GM19351 (cell line): ENCODE data around the gene BAAT.

ENCODE experiments used
- ATAC-seq: cut with Tn5 transposase; IDR thresholded peaks from one replicate; pipeline ENCODE4 v1.9.1; 2021; ENCODE audit warnings: mild to moderate bottlenecking, moderate library complexity; ENCODE audit not compliant: unreplicated experiment

Gene BAAT

DNA sequence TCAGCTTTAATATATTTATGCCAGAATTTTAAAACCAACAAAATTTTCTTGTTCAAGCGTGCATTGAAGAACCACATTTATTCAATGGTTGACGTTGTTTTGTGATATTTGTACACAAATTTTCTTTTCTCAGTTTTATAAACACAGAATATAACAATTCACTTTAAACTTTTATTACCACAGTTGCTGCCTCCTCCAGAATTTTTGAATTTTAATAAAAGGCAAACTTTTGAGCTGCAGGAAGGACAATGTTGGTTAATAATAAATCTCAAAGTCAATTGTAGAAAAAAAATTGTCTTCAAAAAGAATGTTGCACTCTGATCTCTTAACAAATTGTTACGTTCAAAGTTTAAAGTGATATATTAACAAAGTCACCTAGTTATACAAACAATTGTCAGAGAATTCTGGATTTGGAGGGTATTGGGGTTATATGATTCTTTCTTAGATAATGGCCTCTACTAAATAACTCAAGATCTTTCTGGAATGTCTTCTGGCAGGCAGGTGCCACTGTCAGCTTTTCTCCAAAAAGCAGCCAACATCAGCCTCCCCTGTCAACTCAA, 60.5 kb downstream of the BAAT start:
- no peak for ATAC-seq

DNA sequence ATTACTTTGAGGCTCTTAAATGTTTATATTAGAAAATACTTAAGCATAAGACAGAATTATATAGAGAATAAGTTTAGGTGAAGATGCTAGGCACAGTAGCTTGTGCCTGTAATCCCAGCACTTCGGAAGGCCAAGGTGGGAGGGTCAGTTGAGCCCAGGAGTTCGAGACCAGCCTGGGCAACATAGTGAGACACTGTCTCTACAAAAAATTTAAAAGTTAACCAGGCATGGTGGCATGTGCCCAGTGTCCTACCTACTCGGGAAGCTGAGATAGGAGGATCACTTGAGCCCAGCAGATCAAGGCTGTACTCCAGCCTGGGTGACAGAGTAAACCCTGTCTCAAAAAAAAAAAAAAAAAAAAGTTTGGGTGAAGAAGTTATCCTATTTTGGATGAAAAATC, 61.7 kb downstream of the BAAT start:
- no peak for ATAC-seq

- no peak for ATAC-seq
Observed at GRCh38 chr9:101317735-101318134, 67.1 kb downstream of the BAAT start.

DNA sequence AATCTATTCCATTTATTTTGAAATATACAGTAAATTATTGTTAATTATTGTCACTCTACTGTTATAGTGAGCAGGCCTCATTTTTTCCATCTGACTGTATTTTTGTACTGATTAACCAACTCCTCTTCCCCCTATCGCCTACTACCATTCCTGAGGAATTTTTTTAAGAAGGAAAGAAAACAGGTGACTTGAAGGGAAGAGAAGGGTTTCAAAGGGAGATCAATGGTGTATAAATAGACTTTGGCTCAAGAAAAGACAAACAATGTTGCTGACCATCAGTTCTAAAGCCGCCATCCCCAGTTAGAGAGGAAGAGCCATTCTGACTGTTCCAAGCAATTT, 69.7 kb downstream of the BAAT start:
- no peak for ATAC-seq

DNA sequence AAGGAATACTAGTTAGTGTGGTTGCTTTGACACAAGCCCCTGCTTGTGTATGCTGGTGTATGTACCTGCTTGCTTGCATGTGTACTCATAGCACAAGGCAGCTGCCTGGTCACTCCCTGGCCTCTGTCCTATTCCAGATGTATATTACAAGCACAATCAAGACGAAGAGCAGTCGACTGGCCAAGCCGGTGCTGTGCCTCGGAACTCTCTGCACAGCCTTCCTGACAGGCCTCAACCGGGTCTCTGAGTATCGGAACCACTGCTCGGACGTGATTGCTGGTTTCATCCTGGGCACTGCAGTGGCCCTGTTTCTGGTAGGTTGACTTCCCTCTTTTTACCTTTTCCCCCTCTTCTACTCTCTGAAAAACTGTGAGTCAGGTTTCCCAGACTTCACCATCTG, 72.1 kb downstream of the BAAT start:
- ATAC-seq = no peak

DNA sequence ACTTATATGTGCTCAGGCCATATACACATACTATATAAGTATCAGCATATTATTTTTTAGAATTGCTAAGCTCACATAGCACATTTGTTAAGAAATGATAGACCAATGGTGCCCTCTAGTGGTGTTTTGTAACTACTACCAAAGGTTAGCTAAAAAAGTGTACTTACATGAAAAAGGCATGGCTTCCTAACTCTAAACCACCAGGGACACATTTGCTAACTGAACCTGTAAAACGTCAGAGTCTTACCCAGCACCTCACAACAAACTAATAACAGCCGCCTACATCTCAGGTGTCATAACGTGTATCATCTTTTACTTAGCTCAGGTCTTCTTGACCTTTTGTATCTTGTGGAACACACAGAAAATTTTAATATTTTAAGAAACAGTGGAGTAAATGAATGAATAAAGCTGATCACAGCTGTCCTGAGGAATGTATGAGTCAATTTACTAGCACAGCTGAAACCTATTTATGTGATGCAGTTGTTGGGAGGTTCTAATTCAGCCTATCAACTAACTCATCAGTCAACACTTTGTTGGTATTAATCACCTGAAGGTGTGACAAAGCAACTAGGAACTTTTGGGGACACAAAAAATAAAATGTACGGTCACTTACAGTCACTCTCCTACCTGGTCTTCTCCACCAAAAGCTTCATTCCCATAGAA, 72.9 kb downstream of the BAAT start:
- peak; percentile 91 for ATAC-seq

DNA sequence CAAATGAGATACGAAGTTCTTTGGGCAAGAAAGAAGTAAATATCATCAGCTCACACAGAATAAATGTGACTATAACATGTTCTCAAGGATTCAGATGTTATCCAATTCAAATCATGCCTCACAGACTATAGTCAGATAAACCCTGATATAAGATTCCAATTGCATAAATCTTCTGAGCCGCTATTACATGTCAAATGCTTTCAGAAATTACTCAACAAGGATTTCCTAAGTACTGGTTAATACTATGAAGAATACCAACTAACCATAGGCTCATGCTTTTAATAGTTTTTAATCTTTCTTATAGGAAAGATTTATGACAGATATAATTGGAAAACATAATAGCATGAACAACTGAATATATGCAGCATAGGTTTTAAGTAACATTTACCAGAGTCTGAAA, 73.6 kb downstream of the BAAT start:
- no peak for ATAC-seq
